ENCODE results near the gene PARVG.

PARVG gene

GRCh38 chr22:44245438-44245837, 64.7 kb downstream of the PARVG start:
- DNase-seq (ENCODE audit: low read depth) = no peak

GRCh38 chr22:44245867-44246266, 65.1 kb downstream of the PARVG start:
- no peak for DNase-seq (ENCODE audit: low read depth)

- no peak for DNase-seq (ENCODE audit: low read depth)
These were observed 66.0 kb downstream of the PARVG start for GRCh38 chr22:44246615-44247326.

- no peak for DNase-seq (ENCODE audit: low read depth)
These were observed 66.6 kb downstream of the PARVG start for GRCh38 chr22:44247346-44247745.

GRCh38 chr22:44247923-44248892, 67.5 kb downstream of the PARVG start:
- no peak for DNase-seq (ENCODE audit: low read depth)

GRCh38 chr22:44248926-44249325, 68.2 kb downstream of the PARVG start:
- no peak for DNase-seq (ENCODE audit: low read depth)

GRCh38 chr22:44249376-44250147, 68.8 kb downstream of the PARVG start:
- no peak for DNase-seq (ENCODE audit: low read depth)

- no peak for DNase-seq (ENCODE audit: low read depth)
These were observed 74.1 kb downstream of the PARVG start for GRCh38 chr22:44254811-44255210.

GRCh38 chr22:44256085-44256484, 75.4 kb downstream of the PARVG start:
- DNase-seq (ENCODE audit: low read depth) = no peak

- no peak for DNase-seq (ENCODE audit: low read depth)
These were observed 76.1 kb downstream of the PARVG start for GRCh38 chr22:44256556-44257485.

Data from T follicular helper cell (primary cell).